Fibroblast of villous mesenchyme (primary cell): ENCODE measurements around the gene KCNMA1. TPM values are rescaled to one million over a fixed set of nuclear protein-coding genes. Genes with fewer than 3 reads are reported as not detected.

Experiments used
- DNase-seq: peaks from one replicate; pipeline ENCODE4 v3.0.0-alpha.2; 2010; ENCODE audit warnings: low read depth
- H3K4me3 ChIP-seq: 2 replicates; pipeline ENCODE4 v1.5.1; 2011; ENCODE audit warnings: low read depth, mild to moderate bottlenecking, low read length
- CTCF ChIP-seq: IDR thresholded peaks from 2 replicates; pipeline ENCODE4 v1.5.1; 2012; ENCODE audit warnings: low read depth, mild to moderate bottlenecking, low read length; ENCODE audit not compliant: insufficient read depth
- total RNA-seq: library from RNA; depleted of rRNA; stranded (reverse); fragments of >200 nt; gene quantifications from 2 replicates; pipeline ENCODE4 v1.2.3, GENCODE V29; 2012

Gene KCNMA1
- total RNA-seq, 1 donor, result 36.7 TPM

GRCh38 chr10:77580482-77580881 lies 57.1 kb downstream of the KCNMA1 start:
- TF ChIP-seq CTCF, result no peak
- H3K4me3 ChIP-seq, result no peak overlapping the region
- no peak for DNase-seq

- peak; percentile 22 for DNase-seq
- TF ChIP-seq CTCF, result no peak
These were observed 58.9 kb downstream of the KCNMA1 start for GRCh38 chr10:77578583-77579227.

GRCh38 chr10:77577666-77578229 lies 59.9 kb downstream of the KCNMA1 start:
- DNase-seq, result no peak
- no peak overlapping the region for H3K4me3 ChIP-seq
- no peak for TF ChIP-seq CTCF

More at GRCh38 chr10:77578583-77579227, 58.9 kb downstream of the KCNMA1 start:
- H3K4me3 ChIP-seq, result no peak overlapping the region

DNA sequence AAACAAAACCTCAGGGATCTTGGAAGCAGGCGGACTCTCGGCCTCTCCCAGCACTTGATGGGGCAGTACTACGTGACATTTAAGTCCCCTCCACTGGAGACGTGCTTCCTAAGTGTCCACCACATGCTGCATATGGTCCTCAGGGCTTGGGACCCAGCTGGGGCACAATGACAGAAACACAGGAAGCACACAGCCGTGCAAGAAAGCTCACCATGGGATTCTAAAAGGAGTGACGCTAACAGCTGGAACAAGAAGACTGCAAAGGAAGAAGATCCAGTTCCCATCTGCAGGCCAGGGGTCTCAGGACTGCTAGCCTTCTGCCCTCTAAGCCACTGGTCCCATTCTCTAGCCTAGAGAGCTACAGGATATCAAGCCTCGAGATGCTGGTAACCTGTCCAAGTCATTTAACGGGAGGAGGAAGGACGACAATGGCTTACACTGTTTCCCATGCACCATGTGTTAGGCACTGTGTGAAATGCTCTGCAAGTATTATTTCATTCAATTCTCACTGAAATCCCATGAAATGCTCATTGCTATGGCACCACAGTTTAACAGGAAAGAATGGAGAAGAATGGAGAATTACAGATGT lies 61.1 kb downstream of the KCNMA1 start:
- H3K4me3 ChIP-seq, result no peak overlapping the region
- no peak for TF ChIP-seq CTCF
- no peak for DNase-seq

GRCh38 chr10:77576007-77576367 lies 61.6 kb downstream of the KCNMA1 start:
- TF ChIP-seq CTCF, result no peak
- DNase-seq, result no peak
- no peak overlapping the region for H3K4me3 ChIP-seq

DNA sequence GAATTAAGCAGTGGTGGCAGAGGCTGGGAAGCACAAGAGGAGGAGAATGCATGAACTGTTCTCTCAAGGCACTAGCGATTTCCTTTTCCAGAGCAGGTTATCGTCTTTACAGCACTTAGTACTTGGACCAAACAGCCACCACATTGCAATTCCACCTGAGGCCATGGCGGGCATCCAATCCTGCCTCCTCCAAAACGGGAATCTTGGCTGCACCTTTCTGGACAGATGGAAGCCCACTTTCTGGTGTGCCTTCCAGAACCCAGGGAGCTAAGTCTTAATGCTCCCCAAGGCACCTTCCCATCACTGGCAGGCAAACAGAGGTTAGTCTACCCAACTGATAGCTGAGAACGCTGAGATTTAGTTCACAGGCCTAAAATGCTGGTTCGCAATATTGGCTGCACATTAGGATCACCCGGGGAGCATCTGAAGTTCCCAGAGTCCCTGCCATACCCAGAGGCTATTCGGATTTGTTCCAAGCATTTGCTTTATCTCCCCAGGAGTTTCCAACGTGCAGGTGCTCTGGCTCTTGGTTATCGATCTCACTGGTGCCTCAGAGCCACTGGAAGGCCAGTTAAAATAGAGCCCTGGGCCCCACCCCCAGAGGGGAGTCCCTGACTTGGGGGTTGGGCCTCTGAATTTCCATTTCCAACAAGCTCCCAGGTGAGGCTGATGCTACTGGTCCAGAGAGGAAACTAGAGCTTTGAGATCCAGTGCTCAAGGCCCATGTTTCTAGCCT lies 62.2 kb downstream of the KCNMA1 start:
- no peak for DNase-seq
- no peak for TF ChIP-seq CTCF
- H3K4me3 ChIP-seq, result no peak overlapping the region
